Cardiac fibroblast (primary cell): ENCODE results near the gene AMY1C.
"Not testable (repeated sequence)": the region's sequence is repeated elsewhere in the genome, so short reads cannot be mapped to it uniquely, and the experiment has no call there.

Experiments
- DNase-seq, 2 donors: peaks; one replicate each; pipeline versions ENCODE4 v3.0.0 to v3.0.0-alpha.2; 2010; ENCODE audit warnings: low read depth in 2 of 2
- H3K4me3 ChIP-seq, 2 donors: replicated peaks in 1 of 2; 1 replicate in 1 of 2; 2 replicates in 1 of 2; pipeline ENCODE4 v1.5.1; 2011; ENCODE audit warnings: low read depth in 2 of 2, low read length in 2 of 2, mild to moderate bottlenecking in 2 of 2, moderate library complexity in 1 of 2
- TF ChIP-seq, protein P1 (sequence below): IDR thresholded peaks from one replicate; pipeline ENCODE4 v1.5.1; 2011; ENCODE audit warnings: low read depth, mild to moderate bottlenecking, low read length, inconsistent platforms

Gene AMY1C

DNA sequence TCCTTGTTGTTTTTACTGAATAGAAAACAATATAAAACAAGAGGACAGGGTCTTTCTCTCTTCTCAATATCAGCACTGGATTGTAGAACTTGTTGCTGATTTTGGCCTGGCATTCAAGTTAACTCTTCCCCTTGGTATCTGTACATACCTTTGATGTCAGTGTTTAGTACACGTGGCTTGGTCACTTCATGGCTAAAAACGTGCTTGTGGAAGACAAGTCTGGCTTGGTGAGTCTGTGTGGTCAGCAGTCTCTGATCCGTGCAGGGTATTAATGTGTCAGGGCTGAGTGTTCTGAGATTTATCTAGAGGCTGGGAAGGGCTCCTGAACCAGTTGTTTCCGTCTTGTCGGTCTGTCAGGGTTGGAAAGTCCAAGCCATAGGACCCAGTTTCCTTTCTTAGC, at the start of gene AMY1C:
Gene AMY1C (plus strand): TSS at position 301 of the 400 bp plus-strand sequence. CDS start 572 bp downstream, outside the sequence.
- not testable (repeated sequence) for DNase-seq, H3K4me3 ChIP-seq

DNA sequence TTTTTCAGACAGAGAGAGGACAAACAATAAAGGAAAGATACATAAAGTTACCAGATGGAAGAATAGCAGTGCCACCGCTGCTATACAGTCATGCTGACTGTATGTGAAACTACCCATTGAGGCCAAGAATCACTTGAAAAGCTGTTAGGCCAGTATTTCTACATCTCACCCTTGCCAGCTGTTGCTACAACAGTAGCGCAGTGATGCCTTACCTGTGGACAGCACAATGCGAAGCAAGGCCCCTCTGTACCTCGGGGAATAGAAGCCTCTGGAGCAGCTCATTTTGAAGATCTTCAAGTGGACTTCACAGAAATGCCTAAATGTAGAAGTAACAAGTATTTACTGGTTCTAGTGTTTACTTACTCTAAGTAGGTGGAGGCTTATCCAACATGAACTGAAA, 49.0 kb upstream of the AMY1C start:
- H3K4me3 ChIP-seq, DNase-seq: not testable (repeated sequence)

DNA sequence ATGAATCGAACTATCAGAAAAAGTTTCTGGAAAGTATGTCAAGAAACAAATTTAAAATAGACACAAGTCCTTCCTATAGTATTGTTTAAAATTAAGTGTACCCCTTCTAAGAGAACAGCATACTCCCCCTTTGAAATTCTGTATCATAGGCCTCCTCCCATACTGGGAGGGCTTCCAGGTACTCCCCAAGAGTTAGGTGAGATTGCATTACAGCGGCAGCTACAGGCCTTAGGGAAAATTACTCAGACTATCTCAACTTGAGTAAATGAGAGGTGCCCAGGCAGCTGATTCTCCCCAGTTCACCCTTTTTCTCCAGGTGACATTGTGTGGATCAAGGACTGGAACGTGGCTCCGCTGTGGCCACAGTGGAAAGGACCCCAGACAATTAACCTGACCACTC, 48.4 kb upstream of the AMY1C start:
- not testable (repeated sequence) for DNase-seq, H3K4me3 ChIP-seq

DNA sequence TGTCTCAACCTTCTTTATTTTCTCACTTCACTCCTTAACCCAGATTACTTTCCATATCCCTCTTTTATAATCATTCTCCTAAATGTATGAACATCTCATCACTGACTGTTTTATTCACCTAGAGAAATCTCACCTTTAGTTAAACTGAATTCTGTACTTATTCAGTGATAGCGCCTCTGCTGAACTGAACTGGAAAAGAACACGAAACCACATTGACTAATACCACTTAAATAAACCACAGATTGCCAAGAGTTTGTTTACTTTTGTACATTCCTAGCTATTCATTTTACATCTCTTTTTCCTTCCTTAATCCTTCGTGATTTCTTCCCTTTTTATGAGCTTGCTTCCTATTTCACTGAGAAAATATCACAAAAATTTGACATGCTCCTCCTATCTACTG, 42.0 kb upstream of the AMY1C start:
- DNase-seq, H3K4me3 ChIP-seq: not testable (repeated sequence)

DNA sequence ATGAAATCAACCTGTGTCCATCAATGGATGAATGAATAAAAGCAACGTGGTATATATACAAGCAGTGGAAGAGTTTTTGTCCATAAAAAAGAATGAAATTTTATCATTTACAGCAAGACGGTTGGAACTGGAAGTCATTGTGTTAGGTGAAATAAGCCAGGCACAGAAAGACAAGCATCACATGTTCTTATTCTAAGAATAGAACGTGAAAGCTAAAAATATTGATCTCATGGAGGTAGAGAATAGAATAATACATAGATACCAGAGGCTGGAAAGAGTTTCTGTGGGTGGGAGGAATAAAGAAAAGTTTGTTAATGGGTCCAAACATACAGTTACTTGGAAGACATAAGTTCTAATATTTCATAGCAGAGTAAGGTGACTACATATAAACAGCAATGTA, 39.3 kb upstream of the AMY1C start:
- DNase-seq, H3K4me3 ChIP-seq: not testable (repeated sequence)

DNA sequence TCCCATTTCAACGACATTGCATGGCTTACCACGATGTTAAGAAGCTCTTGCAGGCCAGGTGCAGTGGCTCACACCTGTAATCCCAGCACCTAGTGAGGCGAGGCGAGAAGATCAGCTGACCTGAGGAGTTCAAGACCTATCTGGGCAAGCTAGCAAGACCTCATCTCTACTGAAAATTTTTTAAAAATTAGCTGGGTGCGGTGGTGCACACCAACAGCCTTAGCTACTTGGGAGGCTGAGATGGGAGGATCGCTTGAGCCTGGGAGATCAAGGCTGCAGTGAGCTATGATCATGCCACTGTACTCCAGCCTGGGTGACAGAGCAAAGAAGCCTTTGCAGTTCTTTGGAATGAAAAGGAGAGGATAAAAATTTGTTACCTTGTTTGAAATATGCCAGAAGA, 32.3 kb upstream of the AMY1C start:
- not testable (repeated sequence) for DNase-seq, H3K4me3 ChIP-seq

DNA sequence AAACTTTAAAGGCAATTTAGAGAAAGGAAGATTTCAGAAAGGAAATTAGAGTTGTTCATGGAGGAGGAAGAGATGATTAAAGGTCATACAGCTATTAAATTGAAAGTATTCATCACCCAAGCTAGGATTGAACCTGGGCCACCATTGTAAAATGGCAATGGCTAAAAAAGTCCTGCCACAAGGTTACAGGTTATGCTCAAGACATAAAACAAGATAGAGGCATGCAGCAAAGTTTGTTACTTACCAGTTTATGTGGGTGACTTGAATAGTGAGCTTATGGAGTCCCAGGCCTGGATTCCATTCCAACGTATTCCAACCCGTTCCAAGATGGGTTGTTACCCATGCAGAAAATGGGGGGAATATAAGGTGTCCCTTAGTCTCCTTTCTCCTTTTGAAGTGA, 28.2 kb upstream of the AMY1C start:
- not testable (repeated sequence) for H3K4me3 ChIP-seq, DNase-seq

DNA sequence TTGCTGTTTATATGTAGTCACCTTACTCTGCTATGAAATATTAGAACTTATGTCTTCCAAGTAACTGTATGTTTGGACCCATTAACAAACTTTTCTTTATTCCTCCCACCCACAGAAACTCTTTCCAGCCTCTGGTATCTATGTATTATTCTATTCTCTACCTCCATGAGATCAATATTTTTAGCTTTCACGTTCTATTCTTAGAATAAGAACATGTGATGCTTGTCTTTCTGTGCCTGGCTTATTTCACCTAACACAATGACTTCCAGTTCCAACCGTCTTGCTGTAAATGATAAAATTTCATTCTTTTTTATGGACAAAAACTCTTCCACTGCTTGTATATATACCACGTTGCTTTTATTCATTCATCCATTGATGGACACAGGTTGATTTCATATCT, 14.4 kb upstream of the AMY1C start:
- DNase-seq, H3K4me3 ChIP-seq: not testable (repeated sequence)

DNA sequence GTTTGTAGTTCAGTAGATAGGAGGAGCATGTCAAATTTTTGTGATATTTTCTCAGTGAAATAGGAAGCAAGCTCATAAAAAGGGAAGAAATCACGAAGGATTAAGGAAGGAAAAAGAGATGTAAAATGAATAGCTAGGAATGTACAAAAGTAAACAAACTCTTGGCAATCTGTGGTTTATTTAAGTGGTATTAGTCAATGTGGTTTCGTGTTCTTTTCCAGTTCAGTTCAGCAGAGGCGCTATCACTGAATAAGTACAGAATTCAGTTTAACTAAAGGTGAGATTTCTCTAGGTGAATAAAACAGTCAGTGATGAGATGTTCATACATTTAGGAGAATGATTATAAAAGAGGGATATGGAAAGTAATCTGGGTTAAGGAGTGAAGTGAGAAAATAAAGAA, 11.7 kb upstream of the AMY1C start:
- not testable (repeated sequence) for H3K4me3 ChIP-seq, DNase-seq

DNA sequence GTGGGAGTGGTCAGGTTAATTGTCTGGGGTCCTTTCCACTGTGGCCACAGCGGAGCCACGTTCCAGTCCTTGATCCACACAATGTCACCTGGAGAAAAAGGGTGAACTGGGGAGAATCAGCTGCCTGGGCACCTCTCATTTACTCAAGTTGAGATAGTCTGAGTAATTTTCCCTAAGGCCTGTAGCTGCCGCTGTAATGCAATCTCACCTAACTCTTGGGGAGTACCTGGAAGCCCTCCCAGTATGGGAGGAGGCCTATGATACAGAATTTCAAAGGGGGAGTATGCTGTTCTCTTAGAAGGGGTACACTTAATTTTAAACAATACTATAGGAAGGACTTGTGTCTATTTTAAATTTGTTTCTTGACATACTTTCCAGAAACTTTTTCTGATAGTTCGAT, 5.2 kb upstream of the AMY1C start:
- not testable (repeated sequence) for DNase-seq, H3K4me3 ChIP-seq

DNA sequence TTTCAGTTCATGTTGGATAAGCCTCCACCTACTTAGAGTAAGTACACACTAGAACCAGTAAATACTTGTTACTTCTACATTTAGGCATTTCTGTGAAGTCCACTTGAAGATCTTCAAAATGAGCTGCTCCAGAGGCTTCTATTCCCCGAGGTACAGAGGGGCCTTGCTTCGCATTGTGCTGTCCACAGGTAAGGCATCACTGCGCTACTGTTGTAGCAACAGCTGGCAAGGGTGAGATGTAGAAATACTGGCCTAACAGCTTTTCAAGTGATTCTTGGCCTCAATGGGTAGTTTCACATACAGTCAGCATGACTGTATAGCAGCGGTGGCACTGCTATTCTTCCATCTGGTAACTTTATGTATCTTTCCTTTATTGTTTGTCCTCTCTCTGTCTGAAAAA, 4.7 kb upstream of the AMY1C start:
- not testable (repeated sequence) for H3K4me3 ChIP-seq, DNase-seq

DNA sequence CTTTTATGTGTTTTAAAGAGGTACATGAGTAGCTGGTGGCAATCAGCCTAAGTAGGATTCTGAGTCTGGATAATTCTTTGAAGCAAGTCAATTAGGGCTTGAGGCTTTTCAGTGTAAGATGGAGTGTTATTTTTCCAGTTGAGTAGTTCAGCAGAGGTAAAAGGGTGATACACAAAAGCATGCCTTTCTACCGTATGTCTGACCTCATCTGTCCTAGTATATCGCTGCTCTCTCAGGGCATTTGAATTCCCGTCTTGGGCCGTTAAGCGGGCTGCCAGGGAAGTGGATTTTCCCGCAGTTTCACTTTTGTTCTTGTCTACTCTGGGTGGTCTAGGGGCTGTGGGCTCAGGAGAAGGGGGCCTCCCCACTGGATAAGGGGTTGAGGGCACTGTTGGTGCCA, 1.4 kb upstream of the AMY1C start:
- not testable (repeated sequence) for DNase-seq, H3K4me3 ChIP-seq

DNA sequence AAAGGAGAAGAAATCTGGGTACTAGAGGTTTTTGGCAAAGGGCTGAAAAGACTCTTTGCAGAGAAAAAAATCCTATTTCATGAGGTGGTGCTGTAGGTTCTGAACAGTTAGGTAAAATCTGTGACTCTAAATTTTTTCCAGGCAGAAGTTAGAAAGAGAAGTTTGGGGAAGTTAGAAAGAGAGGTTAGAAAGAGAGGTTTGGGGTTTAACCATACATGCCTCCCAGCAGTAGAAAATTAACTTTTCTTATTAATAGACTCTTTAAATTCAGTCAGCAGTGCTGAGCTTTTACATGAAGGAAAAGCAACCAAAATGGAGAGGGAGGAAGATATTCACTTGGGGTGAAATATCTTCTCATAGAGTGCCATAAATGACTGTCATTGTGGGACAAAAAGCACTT, 12.2 kb downstream of the AMY1C start:
- TF ChIP-seq, protein P1, sequence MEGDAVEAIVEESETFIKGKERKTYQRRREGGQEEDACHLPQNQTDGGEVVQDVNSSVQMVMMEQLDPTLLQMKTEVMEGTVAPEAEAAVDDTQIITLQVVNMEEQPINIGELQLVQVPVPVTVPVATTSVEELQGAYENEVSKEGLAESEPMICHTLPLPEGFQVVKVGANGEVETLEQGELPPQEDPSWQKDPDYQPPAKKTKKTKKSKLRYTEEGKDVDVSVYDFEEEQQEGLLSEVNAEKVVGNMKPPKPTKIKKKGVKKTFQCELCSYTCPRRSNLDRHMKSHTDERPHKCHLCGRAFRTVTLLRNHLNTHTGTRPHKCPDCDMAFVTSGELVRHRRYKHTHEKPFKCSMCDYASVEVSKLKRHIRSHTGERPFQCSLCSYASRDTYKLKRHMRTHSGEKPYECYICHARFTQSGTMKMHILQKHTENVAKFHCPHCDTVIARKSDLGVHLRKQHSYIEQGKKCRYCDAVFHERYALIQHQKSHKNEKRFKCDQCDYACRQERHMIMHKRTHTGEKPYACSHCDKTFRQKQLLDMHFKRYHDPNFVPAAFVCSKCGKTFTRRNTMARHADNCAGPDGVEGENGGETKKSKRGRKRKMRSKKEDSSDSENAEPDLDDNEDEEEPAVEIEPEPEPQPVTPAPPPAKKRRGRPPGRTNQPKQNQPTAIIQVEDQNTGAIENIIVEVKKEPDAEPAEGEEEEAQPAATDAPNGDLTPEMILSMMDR, result no peak
- no peak overlapping the region for H3K4me3 ChIP-seq
- no peak for DNase-seq

DNA sequence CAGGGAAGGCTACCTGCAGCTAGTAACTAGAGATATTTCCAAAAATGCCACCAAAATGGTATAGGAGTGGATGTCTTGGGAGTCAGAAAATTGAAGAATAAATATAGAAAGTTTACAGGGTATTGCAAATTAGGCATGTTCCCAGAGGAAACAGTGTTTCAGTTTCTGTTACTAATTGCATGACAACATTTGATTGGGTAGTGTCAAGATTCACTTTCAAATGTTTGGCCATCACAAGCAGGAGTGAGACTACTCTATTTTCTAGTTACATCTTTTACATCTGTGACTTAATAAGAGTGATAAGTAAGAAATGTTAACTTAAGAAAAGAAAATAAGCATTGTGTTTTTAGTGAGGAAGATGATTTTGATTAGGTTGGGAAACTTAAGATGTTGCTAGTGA, 30.2 kb downstream of the AMY1C start:
- DNase-seq, result no peak
- TF ChIP-seq, protein P1, result no peak
- no peak overlapping the region for H3K4me3 ChIP-seq
